Inflammatory macrophage treated with lipopolysaccharide for 4 hours (primary cell): ENCODE measurements around the gene TMEM184B.
A peak's percentile ranks its signal among the peaks of the same experiment; 100 is the strongest.

Source experiments
- DNase-seq: peaks from one replicate; pipeline ENCODE4 v3.0.0-alpha.2; 2020

Gene TMEM184B

DNA sequence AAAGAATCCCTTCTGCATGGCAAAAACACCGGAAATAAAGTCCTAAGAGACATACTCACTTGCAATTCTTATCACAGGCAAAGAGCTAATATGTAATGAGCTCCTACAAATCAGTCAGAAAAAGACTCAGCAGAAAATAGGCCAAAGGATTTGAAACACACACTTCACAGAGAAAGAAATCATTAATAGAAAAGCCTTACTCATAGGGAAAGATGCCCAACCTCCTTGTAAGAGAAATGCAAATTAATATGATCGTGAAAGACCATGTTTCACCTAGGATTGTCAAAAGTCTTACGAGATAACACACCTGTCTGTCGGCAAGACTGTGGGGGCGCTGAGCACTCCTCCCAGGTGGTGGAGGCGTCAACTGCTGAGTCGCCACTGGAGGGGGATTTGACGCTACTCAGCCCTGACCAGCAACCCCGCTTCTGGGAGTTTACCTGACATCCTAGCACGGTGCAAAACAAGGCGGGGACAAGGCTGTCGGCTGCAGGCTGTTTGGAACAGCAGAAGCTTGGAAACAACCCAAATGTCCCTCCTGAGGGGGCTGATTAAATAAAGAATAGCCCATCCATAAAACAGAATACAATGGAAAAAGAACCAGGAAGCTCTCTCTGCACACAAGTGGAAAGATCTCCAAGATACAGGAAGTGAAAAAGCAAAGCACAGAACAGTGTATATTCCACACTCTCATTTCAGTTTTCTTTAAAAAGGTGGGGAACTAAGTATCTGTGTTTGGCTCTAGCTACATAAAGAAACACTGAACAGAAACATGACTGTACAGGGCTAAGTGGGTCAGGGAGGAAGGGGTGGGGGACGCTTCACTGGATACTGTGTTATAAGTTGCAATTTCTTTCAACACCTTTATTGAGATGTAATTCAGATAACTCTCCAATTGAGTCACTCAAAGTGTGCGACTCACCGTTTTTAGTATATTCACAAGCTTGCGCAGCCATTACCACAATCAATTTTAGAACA is 33.0 kb upstream of the TMEM184B start:
- peak; percentile 38 for DNase-seq

DNA sequence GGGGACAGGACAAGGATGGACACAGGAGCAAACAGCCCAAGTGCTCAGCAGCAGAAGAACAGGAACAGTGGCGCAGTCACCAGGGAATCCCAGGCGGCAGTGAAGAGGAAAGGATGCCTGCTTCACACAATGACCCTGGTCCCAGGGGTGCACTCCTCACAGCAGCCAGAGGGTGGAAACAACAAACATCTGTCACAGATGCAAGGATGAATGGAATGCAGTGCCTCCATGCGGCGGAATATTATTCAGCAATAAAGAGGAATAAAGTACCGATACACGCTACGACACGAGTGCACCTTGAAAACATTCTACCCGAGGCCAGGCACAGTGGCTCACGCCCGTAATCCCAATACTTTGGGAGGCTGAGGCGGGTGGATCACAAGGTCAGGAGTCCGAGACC is 31.7 kb upstream of the TMEM184B start:
- no peak for DNase-seq

DNA sequence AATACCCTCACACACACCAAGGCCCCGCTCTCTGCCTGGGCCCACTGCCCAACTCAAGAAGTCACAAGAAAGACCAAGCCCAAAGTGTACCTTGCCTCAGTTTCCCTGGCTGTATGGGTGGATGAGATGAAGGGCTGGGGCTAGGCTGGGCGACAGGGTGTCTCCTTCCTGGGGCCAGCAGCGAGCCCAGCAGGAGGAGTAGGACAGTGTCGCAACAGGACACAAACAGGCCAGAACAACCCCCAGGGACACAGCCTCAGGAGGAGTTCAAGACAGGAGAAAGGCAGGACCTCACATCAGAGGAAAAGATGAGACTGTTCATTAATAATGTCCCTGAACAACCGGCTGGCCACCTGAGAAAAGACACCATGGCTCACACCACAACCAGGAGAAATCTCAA is 31.2 kb upstream of the TMEM184B start:
- no peak for DNase-seq

DNA sequence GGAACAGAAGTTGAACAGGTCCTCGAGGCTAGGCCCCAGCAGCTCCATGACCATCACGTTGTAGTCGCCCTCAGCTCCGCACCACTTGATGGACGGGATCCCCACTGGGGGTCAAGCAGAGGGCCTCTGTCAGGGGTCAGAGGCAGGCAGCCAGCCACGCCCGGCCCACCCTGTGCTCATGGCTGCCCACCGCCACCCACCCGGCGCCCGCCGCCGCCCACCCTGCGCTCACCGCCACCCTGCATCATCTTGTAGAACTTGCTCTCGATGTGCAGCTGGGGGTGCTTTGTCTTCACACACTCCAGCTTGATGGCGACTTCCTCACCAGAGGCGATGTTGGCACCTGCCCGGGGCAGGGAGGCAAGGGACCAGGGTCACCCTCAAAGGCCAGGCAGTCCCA is 30.1 kb upstream of the TMEM184B start:
- DNase-seq, result no peak

DNA sequence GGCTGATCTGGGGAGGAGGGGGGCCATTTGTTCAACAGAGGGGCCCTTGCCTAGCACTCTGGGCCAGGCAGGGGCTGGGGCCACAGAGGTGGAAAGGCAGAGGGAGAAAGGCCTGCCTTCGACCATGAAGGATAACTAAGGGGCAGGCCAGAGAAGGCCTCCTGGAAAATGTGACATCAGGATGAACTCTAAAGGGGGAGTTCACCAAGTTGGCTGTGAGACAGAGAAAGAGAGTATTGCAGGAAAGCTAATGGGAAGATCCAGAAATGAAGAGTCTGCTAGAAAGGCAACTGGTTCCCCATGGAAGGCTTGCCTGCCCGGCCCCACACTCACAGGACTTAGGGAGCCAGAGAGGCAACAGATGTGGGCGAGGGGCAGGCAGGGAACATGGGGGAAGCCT is 28.1 kb upstream of the TMEM184B start:
- no peak for DNase-seq

DNA sequence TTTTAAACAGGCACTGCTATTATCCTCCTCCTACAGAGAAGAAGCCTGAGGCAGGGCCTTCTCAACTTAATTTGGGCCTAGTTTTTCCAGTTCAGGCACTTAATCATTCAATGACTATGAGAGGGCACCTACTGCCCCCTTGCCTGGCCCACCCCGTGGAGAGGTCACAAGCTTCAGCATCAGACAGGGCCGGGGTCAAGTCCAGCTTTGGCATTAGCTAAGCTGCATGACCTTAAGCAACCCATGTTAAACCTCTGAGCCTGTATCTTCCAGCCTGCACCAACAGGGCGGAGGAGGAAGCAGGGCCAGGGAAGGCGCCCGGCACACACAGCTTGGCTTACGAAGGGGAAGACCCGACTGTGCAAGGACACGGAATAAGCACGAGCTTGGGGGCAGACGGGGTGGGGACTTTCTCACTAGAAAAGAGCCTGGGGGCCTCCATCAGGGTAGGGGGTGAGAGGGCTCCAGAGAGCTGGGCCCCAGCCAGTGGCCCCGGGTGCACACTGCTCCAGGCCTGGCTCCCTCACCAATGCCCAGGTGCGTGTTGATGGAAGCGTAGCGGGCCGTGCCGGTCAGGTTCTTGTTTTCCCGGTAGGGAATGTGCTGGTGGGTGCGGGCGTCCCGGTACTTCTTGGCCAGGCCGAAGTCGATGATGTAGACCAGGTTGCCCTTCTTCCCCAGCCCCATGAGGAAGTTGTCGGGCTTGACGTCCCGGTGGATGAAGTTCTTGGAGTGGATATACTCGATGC is 27.6 kb upstream of the TMEM184B start:
- DNase-seq, result no peak

DNA sequence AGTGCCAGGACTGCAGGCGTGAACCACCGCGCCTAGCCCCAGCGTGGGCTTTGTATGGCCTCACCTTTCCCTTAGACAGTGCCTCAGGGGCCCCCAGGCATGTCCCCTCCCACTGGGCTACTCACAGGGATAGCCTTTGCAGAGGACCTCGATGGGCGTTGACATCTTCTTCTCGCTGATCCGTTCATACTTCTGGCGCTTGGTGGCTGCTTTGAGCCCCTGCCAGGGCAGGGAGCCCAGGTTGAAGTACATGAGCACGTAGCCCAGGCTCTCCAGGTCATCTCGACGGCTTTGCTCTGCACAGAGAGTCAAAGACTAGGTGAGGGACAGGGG is 26.9 kb upstream of the TMEM184B start:
- no peak for DNase-seq

DNA sequence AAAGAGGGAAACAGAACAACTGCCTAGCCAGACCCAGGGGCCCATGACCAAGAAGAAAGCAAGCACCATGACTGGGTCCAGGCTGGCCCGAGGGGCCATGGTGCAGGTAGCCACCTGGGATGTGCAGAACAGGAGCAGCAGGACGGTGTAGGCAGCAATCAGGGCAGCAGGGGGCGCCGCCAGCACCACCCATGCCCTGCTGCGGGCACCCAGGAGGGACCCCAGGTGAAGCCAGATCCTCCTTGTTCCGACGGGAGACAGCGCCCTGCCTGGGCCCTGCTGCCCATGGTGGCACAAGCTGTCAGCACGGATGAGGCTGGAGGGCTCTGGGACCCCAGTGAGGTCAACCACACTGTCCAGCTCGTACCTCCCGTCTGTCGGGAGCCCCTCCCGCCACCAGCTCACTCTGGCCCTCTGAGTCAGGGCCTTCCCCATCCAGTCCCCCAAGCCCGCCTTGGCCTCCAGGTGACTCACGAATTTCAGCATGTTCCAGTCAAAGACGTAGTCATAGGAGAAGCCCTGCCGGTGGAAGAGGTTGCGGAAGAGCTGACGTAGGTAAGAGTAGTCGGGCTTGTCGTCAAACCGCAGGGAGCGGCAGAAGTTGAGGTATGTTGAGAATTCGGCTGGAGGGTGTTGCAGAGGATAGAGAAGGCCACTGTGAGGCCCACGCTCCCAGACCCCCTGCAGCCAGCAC is 25.6 kb upstream of the TMEM184B start:
- no peak for DNase-seq

DNA sequence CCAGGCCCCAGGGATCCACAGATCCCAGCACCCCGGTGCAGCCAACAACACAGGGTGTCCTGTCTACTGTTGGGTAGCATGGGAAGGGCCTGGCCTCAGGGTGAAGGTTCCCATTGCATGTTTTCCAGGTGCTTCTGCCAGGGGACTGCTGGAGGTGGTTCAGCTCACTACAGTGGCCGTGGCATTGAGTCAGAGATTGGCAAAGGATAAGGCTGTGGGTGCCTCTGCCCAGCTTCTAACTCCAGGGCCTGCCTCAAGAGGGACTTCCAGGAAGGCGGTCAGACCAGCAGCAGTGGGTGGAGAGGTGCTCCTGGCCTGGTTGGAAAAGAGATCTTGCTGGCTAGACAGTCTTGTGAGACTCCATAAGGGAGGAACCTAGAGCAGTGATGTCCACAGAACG is 23.6 kb upstream of the TMEM184B start:
- DNase-seq, result no peak

DNA sequence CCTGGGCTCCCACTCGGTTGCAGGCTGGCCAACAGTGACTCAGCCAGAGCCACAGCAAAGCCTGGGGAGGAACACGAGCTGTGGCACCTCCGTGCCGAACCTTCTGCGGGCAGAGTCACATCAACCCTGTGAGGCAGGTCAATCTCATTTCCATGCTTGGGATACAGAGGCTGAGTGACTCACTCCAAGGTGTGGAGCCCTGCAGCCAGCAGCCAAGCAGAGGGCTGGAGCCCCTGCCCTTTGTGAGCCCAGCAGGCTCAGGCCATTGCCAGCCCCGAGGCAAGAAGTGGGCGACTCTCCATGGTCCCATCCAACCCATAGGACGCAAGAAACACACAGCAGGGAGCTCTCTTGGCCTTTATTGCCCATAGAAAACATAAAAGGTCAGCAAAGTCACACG is 23.1 kb upstream of the TMEM184B start:
- DNase-seq, result no peak

DNA sequence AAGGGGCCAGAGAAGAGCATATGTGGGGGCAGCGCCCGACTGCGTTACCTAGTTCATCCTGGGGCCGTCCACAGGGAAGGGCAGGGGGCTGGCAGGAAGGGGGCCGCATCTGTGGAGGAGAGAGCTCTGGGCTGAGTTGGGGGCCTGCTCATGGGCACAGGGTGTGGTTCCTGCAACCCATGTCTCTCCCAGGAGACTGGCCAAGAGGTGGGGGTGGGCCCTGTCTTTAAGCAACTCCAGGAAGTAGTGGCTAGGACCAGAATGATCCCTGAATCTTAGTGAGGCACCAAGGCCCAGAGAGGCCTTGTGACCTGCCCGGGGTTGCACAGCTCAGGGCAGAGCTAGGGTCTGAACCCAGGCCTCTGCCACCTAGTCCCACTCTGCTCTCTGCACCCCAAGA is 22.5 kb upstream of the TMEM184B start:
- no peak for DNase-seq

DNA sequence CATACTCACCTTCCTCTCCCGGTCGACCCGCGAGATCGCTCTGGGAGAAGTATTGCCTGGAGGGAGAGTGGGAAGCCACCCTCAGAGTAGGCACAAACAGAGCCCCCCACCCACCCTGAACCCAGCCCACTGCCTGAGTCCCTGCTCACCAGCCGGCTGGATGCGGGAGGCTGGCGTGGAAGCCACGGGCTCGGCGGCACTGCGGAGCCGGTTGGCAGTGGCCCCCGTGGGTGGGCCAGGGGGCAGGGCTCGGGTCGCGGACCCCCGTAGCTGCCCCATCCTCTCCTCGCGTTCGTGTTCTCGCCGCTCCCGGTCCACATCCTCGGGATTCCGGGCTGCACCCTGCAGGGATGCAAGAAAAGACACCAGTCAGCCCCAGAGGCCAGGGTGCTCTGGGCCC is 21.4 kb upstream of the TMEM184B start:
- DNase-seq, result no peak

DNA sequence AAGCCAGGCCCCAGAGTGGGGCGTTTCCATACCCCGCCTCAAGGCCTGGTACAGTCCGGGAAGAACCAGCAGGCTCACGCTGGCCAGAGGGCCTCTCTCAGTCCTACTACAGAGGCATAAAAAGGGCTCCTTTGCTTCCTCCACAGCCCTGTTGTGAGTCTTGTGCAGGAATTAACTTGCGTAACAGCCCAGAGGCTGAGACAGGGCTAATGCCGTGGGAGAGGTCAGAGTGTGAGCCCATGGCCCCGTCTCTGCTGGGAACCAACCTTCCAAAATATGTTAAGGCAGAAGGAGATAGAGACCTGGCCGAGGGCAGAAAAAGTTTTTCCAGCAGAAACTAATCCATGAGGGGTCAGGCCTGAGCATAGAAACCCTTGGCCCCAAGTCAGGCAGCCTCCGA is 19.9 kb upstream of the TMEM184B start:
- DNase-seq, result no peak

DNA sequence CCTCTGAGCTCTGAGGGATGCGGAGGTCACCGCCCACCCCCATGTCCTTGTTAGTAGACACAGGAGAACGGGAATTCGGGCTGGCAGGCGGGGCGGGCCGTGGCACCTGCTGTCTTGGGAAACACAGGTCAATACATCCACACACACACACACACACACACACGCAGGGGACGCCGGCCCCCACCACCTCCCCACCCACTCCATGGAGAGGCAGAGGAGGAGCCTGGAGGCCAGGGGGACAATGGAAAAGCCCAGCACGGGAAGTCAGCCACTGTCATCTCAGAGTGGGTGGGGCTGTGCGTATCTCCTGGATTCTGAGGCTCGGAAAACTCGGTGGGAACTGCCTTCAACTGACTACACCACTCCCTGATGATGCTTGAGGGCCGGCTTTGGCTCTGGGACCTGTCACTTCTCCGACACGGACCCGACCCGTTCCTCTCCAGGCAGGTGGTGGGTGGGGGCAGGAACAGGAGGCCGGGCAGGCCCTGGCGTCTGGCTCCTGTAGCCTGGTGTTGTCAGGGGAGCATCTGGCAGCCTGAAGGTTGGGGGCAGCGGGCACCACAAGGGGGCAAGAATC is 18.5 kb upstream of the TMEM184B start:
- DNase-seq, result no peak

DNA sequence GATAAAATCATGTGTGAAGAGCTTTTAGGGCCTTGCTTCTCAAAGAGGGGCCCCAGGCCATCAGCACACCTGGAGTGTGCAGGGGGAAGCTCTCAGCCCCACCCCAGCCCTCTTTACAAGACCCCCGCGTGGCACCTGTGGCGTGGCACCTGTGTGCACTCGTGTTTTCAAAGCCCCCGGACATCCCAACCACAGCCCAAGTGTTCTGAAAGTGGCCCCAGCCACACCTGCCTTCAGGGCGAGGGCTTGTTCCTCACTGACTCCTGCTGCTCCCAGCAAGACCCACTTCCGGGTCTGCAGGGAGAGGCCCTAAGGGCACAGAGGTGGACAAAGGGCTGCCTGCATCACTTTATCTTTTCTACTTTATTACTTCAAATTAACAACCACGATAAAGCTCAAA is 17.5 kb upstream of the TMEM184B start:
- no peak for DNase-seq

DNA sequence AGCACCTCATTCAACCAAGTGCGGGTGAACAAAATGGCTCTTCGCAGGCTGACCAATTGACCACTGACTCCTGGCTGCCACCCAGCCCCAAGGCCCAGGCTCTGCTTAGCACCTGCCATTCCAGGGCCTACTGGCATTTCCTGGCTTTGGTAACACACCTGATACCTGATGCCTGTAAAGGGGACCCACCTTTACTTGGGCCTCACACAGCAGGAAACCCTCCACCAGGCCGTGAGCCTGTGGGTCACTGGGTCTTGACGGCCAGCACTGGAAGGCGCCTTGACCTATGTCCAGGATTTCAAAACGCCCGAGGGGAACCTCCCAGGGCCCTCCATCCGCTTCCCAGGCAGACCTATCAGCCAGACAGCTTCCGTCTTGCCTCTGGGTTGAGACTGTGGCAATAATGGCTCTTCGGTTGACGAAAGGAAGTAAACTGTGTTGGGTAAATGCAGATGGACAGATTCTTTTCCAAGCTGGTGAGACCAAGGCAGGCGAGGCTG is 16.8 kb upstream of the TMEM184B start:
- peak; percentile 55 for DNase-seq

DNA sequence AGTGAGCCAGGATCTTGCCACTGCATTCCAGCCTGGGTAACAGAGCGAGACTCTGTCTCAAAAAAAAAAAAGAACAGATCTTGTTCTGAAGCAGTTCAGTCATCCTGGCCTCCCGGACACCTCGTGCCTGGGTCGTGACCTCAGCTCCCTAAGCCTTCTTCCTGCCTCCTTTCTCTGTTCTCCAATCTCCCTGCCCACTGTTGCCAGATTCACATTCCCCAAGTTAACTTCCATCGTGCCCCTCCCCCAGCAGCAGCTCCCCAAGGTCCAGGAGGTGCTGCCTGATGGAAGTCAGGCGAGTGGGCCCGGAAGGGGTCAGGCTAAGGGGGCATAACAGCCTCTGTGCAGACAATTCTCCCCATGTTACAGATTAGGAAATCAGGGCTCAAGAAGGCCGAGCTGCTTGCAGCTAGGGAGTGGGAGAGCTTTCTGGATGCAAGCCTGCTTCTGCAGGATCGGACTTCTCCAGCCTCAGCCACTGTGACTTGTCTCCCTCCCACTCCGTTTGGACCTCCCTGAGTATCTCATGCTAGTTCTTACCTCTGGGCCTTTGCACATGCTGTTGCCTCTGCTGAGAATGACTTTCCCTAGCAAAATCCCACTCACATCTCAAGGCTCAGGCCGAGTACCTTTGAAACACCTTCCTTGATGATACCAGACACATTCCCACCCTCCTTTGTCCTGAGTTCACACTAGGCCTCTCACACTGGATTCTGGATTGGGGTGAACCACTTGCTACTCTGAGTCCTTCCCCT is 14.3 kb upstream of the TMEM184B start:
- no peak for DNase-seq

DNA sequence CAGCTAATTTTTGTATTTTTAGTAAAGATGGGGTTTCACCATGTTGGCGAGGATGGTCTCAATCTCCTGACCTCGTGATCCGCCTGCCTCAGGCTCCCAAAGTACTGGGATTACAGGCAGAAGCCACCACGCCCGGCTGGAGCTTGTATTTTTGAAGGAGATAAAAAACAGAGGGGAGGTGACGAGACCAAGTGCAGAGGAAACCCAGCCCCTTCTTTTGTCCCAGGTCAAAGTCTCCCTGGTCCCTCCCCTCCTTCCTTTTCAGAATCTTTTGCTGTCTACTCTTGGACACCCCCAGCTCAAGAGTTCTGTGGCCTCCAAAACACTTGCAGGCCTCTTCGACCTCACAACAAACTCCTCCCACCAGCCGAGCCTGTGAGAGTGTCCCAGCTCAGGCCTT is 12.2 kb upstream of the TMEM184B start:
- DNase-seq, result no peak

DNA sequence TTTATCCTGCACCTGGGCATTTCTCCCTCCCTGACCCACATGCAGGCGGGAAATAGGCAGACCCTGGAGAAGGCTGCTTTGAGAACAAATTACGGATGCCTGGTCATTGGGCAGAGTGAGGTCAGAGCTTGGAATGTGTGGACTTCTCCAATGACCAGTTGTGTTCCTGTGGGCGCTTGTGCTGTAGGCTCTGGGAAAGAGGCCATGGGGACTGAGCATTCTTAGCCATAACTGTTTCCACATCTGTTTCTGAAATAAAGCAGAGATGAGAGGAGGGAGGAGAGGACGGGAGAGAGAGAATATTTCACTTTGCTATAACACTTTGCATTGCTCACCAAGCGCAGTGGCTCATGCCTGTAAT is 11.2 kb upstream of the TMEM184B start:
- no peak for DNase-seq

DNA sequence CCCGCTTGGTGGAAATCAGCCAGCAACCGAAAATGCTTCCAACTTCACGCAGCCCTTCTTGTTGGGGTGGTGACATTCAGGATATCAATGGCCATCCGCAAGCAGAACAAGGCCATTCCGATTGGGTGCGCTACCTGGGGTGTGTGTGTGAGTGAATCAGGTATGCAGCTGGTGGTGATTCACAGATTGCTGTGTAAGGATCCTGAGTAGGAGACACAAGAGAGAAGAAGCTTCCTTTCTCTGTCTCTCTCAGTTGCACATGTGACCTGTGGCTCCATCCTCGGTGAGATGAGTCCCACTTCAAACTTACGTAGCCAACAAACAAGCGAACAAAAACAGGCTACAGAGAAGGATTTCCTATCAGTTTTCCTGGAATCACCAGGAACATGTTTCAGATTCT is 9.6 kb upstream of the TMEM184B start:
- DNase-seq, result no peak

DNA sequence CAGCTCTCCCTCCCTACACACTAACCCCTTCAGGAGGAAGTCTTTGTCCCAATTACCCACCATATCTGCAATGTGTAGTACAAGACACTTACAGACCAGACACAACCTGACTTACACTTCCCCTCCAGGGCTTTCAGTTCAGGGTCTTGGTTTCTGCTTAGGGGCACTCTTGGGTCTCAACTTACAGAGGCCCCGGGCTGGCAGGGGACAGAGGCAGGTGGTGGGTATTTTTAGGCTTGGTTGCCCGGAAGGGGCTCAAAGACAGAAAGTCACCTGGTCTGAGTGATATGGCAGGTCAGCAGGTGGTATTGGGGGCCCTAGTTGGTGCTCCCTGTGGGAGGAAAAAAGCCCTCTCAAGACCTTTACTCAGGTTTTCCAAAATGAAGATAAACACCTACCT is 3.4 kb upstream of the TMEM184B start:
- DNase-seq, result no peak

DNA sequence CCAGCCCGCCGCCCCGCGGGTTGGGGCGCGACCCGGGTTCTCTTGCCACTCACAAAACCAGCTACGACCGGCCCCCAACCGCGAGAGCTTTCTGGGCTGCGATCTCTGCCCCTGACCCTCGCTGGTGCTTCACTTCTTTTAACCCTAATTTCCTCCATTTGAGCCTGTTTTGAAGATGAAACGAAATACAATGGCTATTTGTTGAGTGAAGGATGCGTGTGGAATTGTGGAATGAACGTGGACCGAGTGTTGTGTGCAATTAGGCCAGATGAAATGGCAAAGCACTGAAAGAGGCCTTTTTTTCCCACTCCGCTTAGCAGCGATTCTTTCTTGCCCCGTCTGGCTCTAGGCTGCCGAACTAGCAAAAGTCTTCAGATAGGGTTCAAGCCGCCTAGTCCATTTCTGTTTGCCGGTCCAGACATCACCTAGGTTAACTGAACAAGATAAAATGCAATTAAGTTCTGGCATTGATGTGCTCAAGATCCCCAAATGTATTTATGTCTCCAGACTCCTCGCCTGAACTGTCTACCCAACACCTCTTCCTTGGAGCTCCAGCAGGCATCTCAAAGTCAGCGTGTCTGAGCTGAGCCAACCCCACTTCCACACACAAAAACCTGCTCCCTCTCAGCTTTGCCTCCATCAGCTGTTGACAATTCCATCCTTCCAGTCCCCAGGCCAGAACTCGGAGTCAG is 471 bp upstream of the TMEM184B start:
- no peak for DNase-seq
